Keratinocyte (primary cell): ENCODE measurements around the gene ORAI3. TPM values are rescaled to one million over a fixed set of nuclear protein-coding genes. Genes with fewer than 3 reads are reported as not detected.
A peak's percentile ranks its signal among the peaks of the same experiment; 100 is the strongest.

Experiments used
- DNase-seq: peaks from one replicate; pipeline ENCODE4 v3.0.0-alpha.2; 2011; ENCODE audit warnings: low read depth, missing footprints, low spot score
- FAIRE-seq: peaks from 2 replicates; lab custom pipeline; 2011; peaks lifted over from hg19 to GRCh38; lab: Jason Lieb, UNC
- H2AFZ ChIP-seq: 2 replicates; pipeline ENCODE4 v1.6.0; 2012; ENCODE audit warnings: low read length, control low read depth, inconsistent platforms; ENCODE audit not compliant: control insufficient read depth
- H3K27ac ChIP-seq: 2 replicates; pipeline ENCODE4 v1.5.1; 2011; ENCODE audit warnings: low read length; ENCODE audit not compliant: control insufficient read depth, insufficient read depth
- H3K27me3 ChIP-seq: 3 replicates; pipeline ENCODE4 v1.6.0; 2011; ENCODE audit warnings: low read length; ENCODE audit not compliant: control insufficient read depth, insufficient read depth; ENCODE audit errors: extremely low read depth
- H3K36me3 ChIP-seq, 2 experiments: 2 replicates in 1 of 2; 3 replicates in 1 of 2; pipeline ENCODE4 v1.5.1; 2011; ENCODE audit warnings: low read length in 2 of 2, mild to moderate bottlenecking in 1 of 2; ENCODE audit not compliant: control insufficient read depth in 2 of 2, insufficient read depth in 2 of 2; ENCODE audit errors: extremely low read depth in 1 of 2
- H3K4me1 ChIP-seq: 3 replicates; pipeline ENCODE4 v1.5.1; 2011; ENCODE audit warnings: low read length; ENCODE audit not compliant: control insufficient read depth, insufficient read depth; ENCODE audit errors: extremely low read depth
- H3K4me2 ChIP-seq: 3 replicates; pipeline ENCODE4 v1.6.0; 2011; ENCODE audit warnings: low read depth, low read length; ENCODE audit not compliant: control insufficient read depth, insufficient read depth; ENCODE audit errors: extremely low read depth
- H3K4me3 ChIP-seq, 3 experiments: fragments of 200-600 bp in 1 of 3; sonication (generic) in 1 of 3; 2 replicates in 2 of 3; 3 replicates in 1 of 3; pipeline ENCODE4 v1.5.1; 2011 to 2016; ENCODE audit warnings: low read length in 3 of 3, mild to moderate bottlenecking in 3 of 3, control low read depth in 2 of 3, inconsistent platforms in 1 of 3, low read depth in 1 of 3, mixed read lengths in 1 of 3, mixed run types in 1 of 3, moderate library complexity in 1 of 3; ENCODE audit not compliant: control insufficient read depth in 2 of 3, insufficient read depth in 2 of 3; ENCODE audit errors: extremely low read depth in 1 of 3
- H3K79me2 ChIP-seq: 2 replicates; pipeline ENCODE4 v1.6.0; 2012; ENCODE audit warnings: low read length; ENCODE audit not compliant: control insufficient read depth, insufficient read depth
- H3K9ac ChIP-seq: 3 replicates; pipeline ENCODE4 v1.6.0; 2011; ENCODE audit warnings: low read length; ENCODE audit not compliant: control insufficient read depth, insufficient read depth; ENCODE audit errors: extremely low read depth
- H3K9me1 ChIP-seq: 3 replicates; pipeline ENCODE4 v1.6.0; 2011; ENCODE audit warnings: low read length; ENCODE audit not compliant: control insufficient read depth, insufficient read depth; ENCODE audit errors: extremely low read depth
- H3K9me3 ChIP-seq: 2 replicates; pipeline ENCODE4 v1.5.1; 2012; ENCODE audit warnings: low read depth, low read length; ENCODE audit not compliant: control insufficient read depth
- H4K20me1 ChIP-seq: 3 replicates; pipeline ENCODE4 v1.6.0; 2011; ENCODE audit warnings: low read length; ENCODE audit not compliant: control insufficient read depth, insufficient read depth; ENCODE audit errors: extremely low read depth
- EZH2 ChIP-seq: IDR thresholded peaks from one replicate; pipeline ENCODE4 v1.6.1; 2012; ENCODE audit warnings: inconsistent platforms, mild to moderate bottlenecking, low read length, moderate library complexity
- dilution Hi-C: fragments of 300-500 bp; cut with MboI; formaldehyde crosslinking; loops from one replicate; pipeline ENCODE4 v1.7.0; 2020; ENCODE audit warnings: low sequenced_read_pairs; ENCODE audit not compliant: extremely low pct_ligation_motif_present
- polyA plus RNA-seq, 5 experiments: library from polyadenylated mRNA; depleted of rRNA in 3 of 5; stranded (reverse) in 3 of 5; stranded (forward) in 1 of 5; unstranded in 1 of 5; fragments of >200 nt; gene quantifications; 1 replicate in 1 of 5; 2 replicates in 3 of 5; 3 replicates in 1 of 5; pipeline versions ENCODE4 v1.2.1 to v1.2.3, GENCODE V29; 2011 to 2012; ENCODE audit warnings: missing spikeins in 2 of 5, low read depth in 1 of 5, low replicate concordance in 1 of 5
- TF ChIP-seq, protein P1 (sequence below), 3 experiments: IDR thresholded peaks in 1 of 3; conservative IDR thresholded peaks in 1 of 3; optimal IDR thresholded peaks in 1 of 3; 2 replicates in 2 of 3; 3 replicates in 1 of 3; pipeline versions ENCODE3 to v1.5.1; 2011; ENCODE audit warnings: low read length in 3 of 3, mild to moderate bottlenecking in 3 of 3, moderate library complexity in 2 of 3, control low read depth in 1 of 3, inconsistent platforms in 1 of 3; ENCODE audit not compliant: insufficient read depth in 2 of 3; ENCODE audit errors: extremely low read depth in 1 of 3

The ORAI3 gene
- polyA plus RNA-seq, 1 donor (not counting 4 experiments of a cell fraction or from before 2014, with no cell fraction given), result 8.1 TPM

DNA sequence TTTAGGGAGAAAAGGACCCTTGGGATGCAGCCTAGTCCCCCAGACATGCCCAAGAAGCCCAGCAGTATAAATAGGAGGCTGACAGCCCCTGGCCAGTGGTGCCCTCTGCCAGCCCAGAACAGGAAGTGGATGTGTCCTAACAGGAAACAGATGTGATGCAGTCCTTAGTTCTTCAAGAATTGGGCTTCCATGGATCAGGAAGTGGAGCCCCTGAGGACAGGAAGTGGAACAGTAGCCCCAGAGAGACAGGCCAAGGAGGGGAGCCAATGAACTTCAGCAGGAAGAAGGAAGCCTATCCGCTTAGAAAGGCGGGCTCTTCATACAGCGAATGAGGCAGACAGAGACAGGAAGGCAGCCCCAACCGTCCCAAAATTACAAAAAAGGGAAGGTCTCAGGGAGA is 45.3 kb upstream of the ORAI3 start:
- peaks cover 9% of the 10 kb centered on the region for H3K4me1 ChIP-seq
- H3K27ac ChIP-seq, result no peak overlapping the region
- H3K9ac ChIP-seq, result no peak overlapping the region
- H3K36me3 ChIP-seq, result no peaks in the 10 kb centered on the region
- no peaks in the 10 kb centered on the region for H3K79me2 ChIP-seq
- H3K4me3 ChIP-seq, result no peak overlapping the region
- H3K27me3 ChIP-seq, result no peaks in the 10 kb centered on the region
- no peak for FAIRE-seq
- no peaks in the 10 kb centered on the region for H3K9me3 ChIP-seq
- DNase-seq, result no peak
- dilution Hi-C loops, result no loop called here
- no peaks in the 10 kb centered on the region for H4K20me1 ChIP-seq
- H2AFZ ChIP-seq, result peak overlapping the region; percentile 36
- H3K9me1 ChIP-seq, result no peaks in the 10 kb centered on the region
- TF ChIP-seq, protein P1, sequence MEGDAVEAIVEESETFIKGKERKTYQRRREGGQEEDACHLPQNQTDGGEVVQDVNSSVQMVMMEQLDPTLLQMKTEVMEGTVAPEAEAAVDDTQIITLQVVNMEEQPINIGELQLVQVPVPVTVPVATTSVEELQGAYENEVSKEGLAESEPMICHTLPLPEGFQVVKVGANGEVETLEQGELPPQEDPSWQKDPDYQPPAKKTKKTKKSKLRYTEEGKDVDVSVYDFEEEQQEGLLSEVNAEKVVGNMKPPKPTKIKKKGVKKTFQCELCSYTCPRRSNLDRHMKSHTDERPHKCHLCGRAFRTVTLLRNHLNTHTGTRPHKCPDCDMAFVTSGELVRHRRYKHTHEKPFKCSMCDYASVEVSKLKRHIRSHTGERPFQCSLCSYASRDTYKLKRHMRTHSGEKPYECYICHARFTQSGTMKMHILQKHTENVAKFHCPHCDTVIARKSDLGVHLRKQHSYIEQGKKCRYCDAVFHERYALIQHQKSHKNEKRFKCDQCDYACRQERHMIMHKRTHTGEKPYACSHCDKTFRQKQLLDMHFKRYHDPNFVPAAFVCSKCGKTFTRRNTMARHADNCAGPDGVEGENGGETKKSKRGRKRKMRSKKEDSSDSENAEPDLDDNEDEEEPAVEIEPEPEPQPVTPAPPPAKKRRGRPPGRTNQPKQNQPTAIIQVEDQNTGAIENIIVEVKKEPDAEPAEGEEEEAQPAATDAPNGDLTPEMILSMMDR (optimal IDR thresholded peaks at IDR 0.05 in 1 of 3, IDR thresholded peaks at IDR 0.05 in 1 of 3, conservative IDR thresholded peaks at IDR 0.05 in 1 of 3; ENCODE audit: extremely low read depth in 1 of 3, insufficient read depth in 2 of 3, low read length in 3 of 3), result no peak
- no peak for TF ChIP-seq EZH2
- no peak overlapping the region for H3K4me2 ChIP-seq

DNA sequence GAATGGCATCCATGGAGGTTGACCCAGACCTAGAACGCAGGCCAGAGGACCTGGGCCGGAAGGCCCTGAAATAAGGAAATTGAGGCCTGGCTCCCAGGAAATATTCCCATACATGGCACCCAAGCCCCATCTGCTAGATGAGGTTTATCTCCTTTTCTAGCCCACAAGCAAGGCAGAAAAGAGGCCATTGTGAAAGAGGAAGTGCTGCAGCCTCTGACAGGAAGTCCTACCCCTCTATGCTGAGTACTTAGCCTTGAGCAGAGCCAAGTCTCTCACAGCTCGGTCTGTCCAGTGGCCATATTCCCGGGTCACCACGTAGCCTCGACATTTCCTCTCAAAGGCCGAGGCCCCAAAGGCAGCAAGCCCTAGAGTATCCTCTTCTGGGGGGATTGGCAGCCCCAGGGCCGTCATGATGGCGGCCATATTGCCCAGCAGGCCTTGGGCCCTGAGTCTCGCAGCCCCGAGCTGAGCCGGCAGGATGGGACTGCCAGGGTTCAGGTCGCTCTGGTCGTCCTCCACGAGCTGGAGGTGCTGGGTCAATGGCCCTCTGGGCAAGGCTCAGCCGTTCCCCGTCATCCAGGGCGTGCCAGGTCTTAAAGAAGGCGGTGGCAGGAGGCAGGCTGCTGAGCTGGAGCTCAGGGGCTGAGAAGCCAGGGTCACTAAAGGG is 44.6 kb upstream of the ORAI3 start:
- Histone ChIP-seq H4K20me1 (no peaks in the 10 kb centered on the region), H3K27me3 (no peaks in the 10 kb centered on the region), H3K4me2 (no peak overlapping the region), H3K27ac (no peak overlapping the region), H2AFZ (peak overlapping the region; percentile 36), H3K9me1 (no peaks in the 10 kb centered on the region), H3K9ac (no peak overlapping the region), H3K36me3 (no peaks in the 10 kb centered on the region), H3K79me2 (no peaks in the 10 kb centered on the region), H3K9me3 (no peaks in the 10 kb centered on the region), H3K4me3 (no peak overlapping the region), H3K4me1 (peaks cover 9% of the 10 kb centered on the region)
- TF ChIP-seq, protein P1 (optimal IDR thresholded peaks at IDR 0.05 in 1 of 3, IDR thresholded peaks at IDR 0.05 in 1 of 3, conservative IDR thresholded peaks at IDR 0.05 in 1 of 3; ENCODE audit: extremely low read depth in 1 of 3, insufficient read depth in 2 of 3, low read length in 3 of 3), result no peak
- no peak for TF ChIP-seq EZH2
- FAIRE-seq (no peak), DNase-seq (no peak)
- dilution Hi-C loops, result no loop called here
